Measurements from ENCODE around the gene TAPBPL. TPM values are rescaled to one million over a fixed set of nuclear protein-coding genes. Genes with fewer than 3 reads are reported as not detected.

TAPBPL gene
- total RNA-seq, 2 experiments from 2014 or later, result 14.7 to 15.8 TPM

- Histone ChIP-seq H3K9me3 (ENCODE audit: control insufficient read depth in 1 of 2, insufficient read depth in 1 of 2, low read length in 2 of 2) (no peaks in the 10 kb centered on the region), H3K4me3 (ENCODE audit: low read length) (peak within 1 kb of the TSS; percentile 96), H3K4me1 (ENCODE audit: insufficient read depth, low read length) (peaks cover 34% of the 10 kb centered on the region), H3K27ac (ENCODE audit: low read depth in 1 of 2, low read length in 2 of 2) (peak within 1 kb of the TSS; percentile 89 to 94), H3K27me3 (ENCODE audit: control insufficient read depth in 1 of 2, insufficient read depth in 2 of 2, low read length in 2 of 2) (no peaks in the 10 kb centered on the region), H3K36me3 (ENCODE audit: insufficient read depth, low read length) (peaks cover 24% of the 10 kb centered on the region)
- intact Hi-C loops (cut with DNase I, micrococcal nuclease), result loop anchor here (1.0 to 5.0 kb wide), 6 partner anchors 22 to 169 kb away; partner anchors contain the start of genes GAPDH (in 1 of the 2), ING4 (in 1 of the 2) and VAMP1 (in 1 of the 2)
- peaks cover 48% of the 10 kb centered on the region for H3K4me1 Mint-ChIP-seq (ENCODE audit: low read depth)
- H3K4me3 Mint-ChIP-seq, result peak within 1 kb of the TSS; percentile 93
- peaks cover 41% of the 10 kb centered on the region for H3K36me3 Mint-ChIP-seq (ENCODE audit: low read depth)
- H3K27me3 Mint-ChIP-seq, result no peaks in the 10 kb centered on the region
- DNase-seq (peak; percentile 87 to 98 (median 95)), ATAC-seq (ENCODE audit: poor library complexity) (peak; percentile 65)
- peak within 1 kb of the TSS; percentile 91 for H3K27ac Mint-ChIP-seq
- CTCF ChIA-PET, result interaction anchor here (0.8 to 2.1 kb wide), 3 partner anchors 27 to 44 kb away, joined by 3 to 13 read pairs (median 12); no protein-coding TSS in a partner anchor
- POLR2A ChIA-PET, result interaction anchor here (0.6 to 2.6 kb wide), 23 partner anchors 13 to 451 kb away, joined by 3 to 76 read pairs (median 4); partner anchors contain the start of genes C12orf57, CD27, COPS7A and ENO2
- H3K9me3 Mint-ChIP-seq, result no peaks in the 10 kb centered on the region
- no peak for TF ChIP-seq CTCF (IDR thresholded peaks at IDR 0.05)
Measured at GRCh38 chr12:6492838-6493496, 41.1 kb downstream of the TAPBPL start, which contains the start of gene MRPL51. MRPL51 (minus strand) TSS chr12:6493262; CDS start chr12:6493136, 126 bp downstream.

GRCh38 chr12:6493497-6494257 is 41.8 kb downstream of the TAPBPL start, which contains the start of gene NCAPD2:
NCAPD2 (plus strand) TSS chr12:6494102; CDS start chr12:6495099, 997 bp downstream.
- ATAC-seq (ENCODE audit: poor library complexity), result peak; percentile 84
- Histone ChIP-seq H3K36me3 (ENCODE audit: insufficient read depth, low read length) (peaks cover 28% of the 10 kb centered on the region), H3K4me3 (ENCODE audit: low read length) (peak within 1 kb of the TSS; percentile 96), H3K9me3 (ENCODE audit: control insufficient read depth in 1 of 2, insufficient read depth in 1 of 2, low read length in 2 of 2) (no peaks in the 10 kb centered on the region), H3K27ac (ENCODE audit: low read depth in 1 of 2, low read length in 2 of 2) (peak within 1 kb of the TSS; percentile 89 to 94), H3K4me1 (ENCODE audit: insufficient read depth, low read length) (peaks cover 34% of the 10 kb centered on the region), H3K27me3 (ENCODE audit: control insufficient read depth in 1 of 2, insufficient read depth in 2 of 2, low read length in 2 of 2) (no peaks in the 10 kb centered on the region)
- ChIA-PET POLR2A (interaction anchor here (0.7 to 2.6 kb wide), 23 partner anchors 14 to 450 kb away, joined by 3 to 76 read pairs (median 5); partner anchors contain the start of genes C12orf57, CD27, COPS7A and ENO2), CTCF (interaction anchor here (0.8 to 2.1 kb wide), 4 partner anchors 24 to 44 kb away, joined by 3 to 13 read pairs (median 8); no protein-coding TSS in a partner anchor)
- peak within 1 kb of the TSS; percentile 93 for H3K4me3 Mint-ChIP-seq
- peaks cover 48% of the 10 kb centered on the region for H3K36me3 Mint-ChIP-seq (ENCODE audit: low read depth)
- H3K27me3 Mint-ChIP-seq, result no peaks in the 10 kb centered on the region
- peaks cover 48% of the 10 kb centered on the region for H3K4me1 Mint-ChIP-seq (ENCODE audit: low read depth)
- peak; percentile 87 to 98 (median 92) for DNase-seq
- TF ChIP-seq CTCF (IDR thresholded peaks at IDR 0.05), result no peak
- H3K9me3 Mint-ChIP-seq, result no peaks in the 10 kb centered on the region
- H3K27ac Mint-ChIP-seq, result peak within 1 kb of the TSS; percentile 91
- intact Hi-C loops (cut with DNase I, micrococcal nuclease), result loop anchor here (1.0 to 5.0 kb wide), 6 partner anchors 22 to 169 kb away; partner anchors contain the start of genes GAPDH (in 2 of the 2), ING4 (in 1 of the 2) and VAMP1 (in 1 of the 2)

GRCh38 chr12:6494258-6494743 is 42.5 kb downstream of the TAPBPL start:
- ChIA-PET POLR2A (interaction anchor here (0.9 to 2.4 kb wide), 4 partner anchors 24 to 43 kb away, joined by 3 to 18 read pairs (median 6); partner anchors contain the start of genes TAPBPL and VAMP1), CTCF (interaction anchor here (0.7 to 2.4 kb wide), 4 partner anchors 24 to 64 kb away, joined by 3 to 28 read pairs (median 4); no protein-coding TSS in a partner anchor)
- Mint-ChIP-seq H3K27ac (peak overlapping the region; percentile 91), H3K9me3 (no peaks in the 10 kb centered on the region), H3K4me3 (peak overlapping the region; percentile 93), H3K36me3 (ENCODE audit: low read depth) (peaks cover 51% of the 10 kb centered on the region), H3K27me3 (no peaks in the 10 kb centered on the region), H3K4me1 (ENCODE audit: low read depth) (peaks cover 48% of the 10 kb centered on the region)
- Histone ChIP-seq H3K36me3 (ENCODE audit: insufficient read depth, low read length) (peaks cover 35% of the 10 kb centered on the region), H3K4me3 (ENCODE audit: low read length) (peak overlapping the region; percentile 96), H3K27ac (ENCODE audit: low read depth in 1 of 2, low read length in 2 of 2) (peak overlapping the region; percentile 48 to 89), H3K27me3 (ENCODE audit: control insufficient read depth in 1 of 2, insufficient read depth in 2 of 2, low read length in 2 of 2) (no peaks in the 10 kb centered on the region), H3K4me1 (ENCODE audit: insufficient read depth, low read length) (peaks cover 34% of the 10 kb centered on the region), H3K9me3 (ENCODE audit: control insufficient read depth in 1 of 2, insufficient read depth in 1 of 2, low read length in 2 of 2) (no peaks in the 10 kb centered on the region)
- no peak for TF ChIP-seq CTCF (IDR thresholded peaks at IDR 0.05)
- intact Hi-C loops (cut with DNase I, micrococcal nuclease), result loop anchor here (1.0 to 5.0 kb wide), 2 partner anchors 40 to 168 kb away; partner anchors contain the start of genes GAPDH (in 1 of the 2) and ING4 (in 1 of the 2)
- DNase-seq (peak in 2 of 14 experiments; percentile 10 to 84), ATAC-seq (ENCODE audit: poor library complexity) (no peak)

All from CD4-positive, alpha-beta T cell (primary cell).